Neural cell (in vitro differentiated cells): ENCODE data around the gene RBM33. TPM values are rescaled to one million over a fixed set of nuclear protein-coding genes. Genes with fewer than 3 reads are reported as not detected.

Source experiments
- H2AFZ ChIP-seq: fragments of 200-600, 300-800 bp; sonication (generic), shearing (Covaris generic); 2 replicates; pipeline ENCODE4 v1.6.0; 2014; ENCODE audit warnings: low read depth, mild to moderate bottlenecking, antibody characterized with exemption, low read length, moderate library complexity
- H3F3A ChIP-seq: fragments of 200-600 bp; shearing (Covaris generic); 2 replicates; pipeline ENCODE4 v1.6.1; 2016; ENCODE audit warnings: mild to moderate bottlenecking, moderate library complexity, mixed read lengths, antibody characterized with exemption, low read length; ENCODE audit not compliant: insufficient read depth, poor library complexity, severe bottlenecking
- H3K27ac ChIP-seq: fragments of 200-600, 300-800 bp; sonication (generic), shearing (Covaris generic); 2 replicates; pipeline ENCODE4 v1.5.1; 2014; ENCODE audit warnings: mild to moderate bottlenecking, low read length, moderate library complexity
- H3K27me3 ChIP-seq: fragments of 300-800, 200-600 bp; sonication (generic), shearing (Covaris generic); 2 replicates; pipeline ENCODE4 v1.6.0; 2014; ENCODE audit warnings: mild to moderate bottlenecking, low read depth, low read length, moderate library complexity; ENCODE audit not compliant: insufficient read depth
- H3K36me3 ChIP-seq: fragments of 300-800, 200-600 bp; sonication (generic), shearing (Covaris generic); 2 replicates; pipeline ENCODE4 v1.5.1; 2014; ENCODE audit warnings: mild to moderate bottlenecking, antibody characterized with exemption, low read length, moderate library complexity; ENCODE audit not compliant: insufficient read depth
- H3K4me2 ChIP-seq: fragments of 300-800, 200-600 bp; sonication (generic), shearing (Covaris generic); 2 replicates; pipeline ENCODE4 v1.6.0; 2014; ENCODE audit warnings: mild to moderate bottlenecking, low read length
- H3K4me3 ChIP-seq: fragments of 300-800, 200-600 bp; sonication (generic), shearing (Covaris generic); 2 replicates; pipeline ENCODE4 v1.5.1; 2014; ENCODE audit warnings: mild to moderate bottlenecking, low read length, moderate library complexity
- H3K79me2 ChIP-seq: fragments of 200-600 bp; shearing (Covaris generic); replicated peaks from 2 replicates; pipeline ENCODE4 v1.6.0; 2014; ENCODE audit warnings: mild to moderate bottlenecking, low read length, moderate library complexity; ENCODE audit not compliant: insufficient read depth
- H3K9ac ChIP-seq: fragments of 300-800, 200-600 bp; sonication (generic), shearing (Covaris generic); 2 replicates; pipeline ENCODE4 v1.6.1; 2016; ENCODE audit warnings: mild to moderate bottlenecking, low read length, mixed read lengths
- H3K9me2 ChIP-seq: fragments of 200-600 bp; shearing (Covaris generic); 2 replicates; pipeline ENCODE4 v1.6.1; 2016; ENCODE audit warnings: mild to moderate bottlenecking, low read length, mixed read lengths; ENCODE audit not compliant: insufficient read depth
- H3K9me3 ChIP-seq: fragments of 200-600, 300-800 bp; sonication (generic), shearing (Covaris generic); 2 replicates; pipeline ENCODE4 v1.6.1; 2016; ENCODE audit warnings: mild to moderate bottlenecking, mixed run types, low read length, moderate library complexity, mixed read lengths
- H4K20me1 ChIP-seq: fragments of 200-600 bp; shearing (Covaris generic); 2 replicates; pipeline ENCODE4 v1.6.1; 2016; ENCODE audit warnings: mild to moderate bottlenecking, mixed run types; ENCODE audit not compliant: insufficient read depth
- EP300 ChIP-seq: fragments of 450-650 bp; conservative IDR thresholded peaks from 2 replicates; pipeline ENCODE4 v1.6.1; 2014; ENCODE audit warnings: antibody characterized with exemption, mild to moderate bottlenecking, moderate library complexity; ENCODE audit not compliant: poor library complexity, severe bottlenecking
- EZH2 ChIP-seq: fragments of 200-600, 300-800 bp; shearing (Covaris generic), sonication (generic); IDR thresholded peaks from 2 replicates; pipeline ENCODE4 v1.6.1; 2014; ENCODE audit warnings: antibody characterized with exemption, low read length, borderline replicate concordance, mild to moderate bottlenecking; ENCODE audit not compliant: insufficient read depth, poor library complexity, severe bottlenecking
- MXI1 ChIP-seq: fragments of 450-650 bp; conservative IDR thresholded peaks from 2 replicates; pipeline ENCODE4 v1.6.1; 2014; ENCODE audit warnings: antibody characterized with exemption, mild to moderate bottlenecking; ENCODE audit not compliant: poor library complexity, severe bottlenecking
- POLR2AphosphoS5 ChIP-seq: IDR thresholded peaks from 2 replicates; pipeline ENCODE4 v1.6.1; 2012
- RAD21 ChIP-seq: fragments of 450-650 bp; conservative IDR thresholded peaks from 2 replicates; pipeline ENCODE4 v1.6.1; 2014; ENCODE audit warnings: antibody characterized with exemption, mild to moderate bottlenecking, moderate library complexity
- SMC3 ChIP-seq: fragments of 450-650 bp; conservative IDR thresholded peaks from 2 replicates; pipeline ENCODE4 v1.6.1; 2014; ENCODE audit warnings: antibody characterized with exemption, mild to moderate bottlenecking, moderate library complexity; ENCODE audit not compliant: poor library complexity
- TAF1 ChIP-seq: IDR thresholded peaks from 2 replicates; pipeline ENCODE4 v1.6.1; 2012; ENCODE audit warnings: low read depth
- polyA plus RNA-seq: library from polyadenylated mRNA; depleted of rRNA; stranded (reverse); fragments of >200 nt; gene quantifications from 2 replicates; pipeline ENCODE4 v1.2.3, GENCODE V29; 2014
- TF ChIP-seq, protein P1 (sequence below): IDR thresholded peaks from 2 replicates; pipeline ENCODE4 v1.6.1; 2012; ENCODE audit warnings: borderline replicate concordance
- TF ChIP-seq, protein P2 (sequence below): fragments of 450-650 bp; IDR thresholded peaks from 2 replicates; pipeline ENCODE4 v1.5.1; 2014; ENCODE audit warnings: antibody characterized with exemption, mild to moderate bottlenecking, moderate library complexity; ENCODE audit not compliant: poor library complexity, severe bottlenecking

Gene RBM33
- polyA plus RNA-seq, 1 donor from 2014 or later, result 53.2 TPM

DNA sequence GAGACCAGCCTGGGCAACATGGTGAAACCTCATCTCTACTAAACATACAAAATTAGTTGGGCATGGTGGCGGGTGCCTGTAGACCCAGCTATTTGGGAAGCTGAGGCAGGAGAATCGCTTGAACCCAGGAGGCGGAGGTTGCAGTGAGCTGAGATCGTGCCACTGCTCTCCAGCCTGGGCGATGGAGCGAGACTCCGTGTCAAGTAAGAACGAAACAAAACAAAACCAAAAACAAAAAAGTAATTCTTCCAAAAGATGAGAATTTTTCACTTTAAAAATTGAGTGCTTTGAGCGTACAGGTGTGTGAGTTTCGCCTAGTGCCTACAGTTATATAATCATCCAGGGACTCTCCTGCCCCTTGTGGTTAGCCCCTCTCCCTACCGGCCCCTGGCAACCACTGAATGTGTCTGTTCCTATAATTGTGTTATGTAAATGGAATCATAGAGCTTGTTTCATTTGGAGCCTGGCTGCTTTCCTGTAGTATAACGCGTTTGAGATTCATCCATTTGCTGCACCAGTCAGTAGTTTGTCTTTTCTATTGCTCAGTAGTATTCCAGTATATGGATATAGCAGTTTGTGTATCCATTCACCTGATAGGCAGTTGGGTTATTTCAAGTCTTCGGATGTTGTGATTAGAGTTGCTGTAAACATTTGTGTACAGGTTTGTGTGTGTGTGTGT lies 80.0 kb downstream of the RBM33 start:
- Histone ChIP-seq H3F3A (no peaks in the 10 kb centered on the region), H3K9me3 (no peaks in the 10 kb centered on the region), H3K9ac (no peak overlapping the region), H3K4me3 (no peak overlapping the region), H3K27ac (peak overlapping the region; percentile 57), H3K79me2 (peaks cover 37% of the 10 kb centered on the region), H3K4me2 (no peak overlapping the region), H3K27me3 (no peaks in the 10 kb centered on the region), H4K20me1 (no peaks in the 10 kb centered on the region), H3K36me3 (no peaks in the 10 kb centered on the region), H3K9me2 (no peaks in the 10 kb centered on the region), H2AFZ (no peak overlapping the region)
- no peak for TF ChIP-seq MXI1
- TF ChIP-seq TAF1, result no peak
- TF ChIP-seq, protein P1, sequence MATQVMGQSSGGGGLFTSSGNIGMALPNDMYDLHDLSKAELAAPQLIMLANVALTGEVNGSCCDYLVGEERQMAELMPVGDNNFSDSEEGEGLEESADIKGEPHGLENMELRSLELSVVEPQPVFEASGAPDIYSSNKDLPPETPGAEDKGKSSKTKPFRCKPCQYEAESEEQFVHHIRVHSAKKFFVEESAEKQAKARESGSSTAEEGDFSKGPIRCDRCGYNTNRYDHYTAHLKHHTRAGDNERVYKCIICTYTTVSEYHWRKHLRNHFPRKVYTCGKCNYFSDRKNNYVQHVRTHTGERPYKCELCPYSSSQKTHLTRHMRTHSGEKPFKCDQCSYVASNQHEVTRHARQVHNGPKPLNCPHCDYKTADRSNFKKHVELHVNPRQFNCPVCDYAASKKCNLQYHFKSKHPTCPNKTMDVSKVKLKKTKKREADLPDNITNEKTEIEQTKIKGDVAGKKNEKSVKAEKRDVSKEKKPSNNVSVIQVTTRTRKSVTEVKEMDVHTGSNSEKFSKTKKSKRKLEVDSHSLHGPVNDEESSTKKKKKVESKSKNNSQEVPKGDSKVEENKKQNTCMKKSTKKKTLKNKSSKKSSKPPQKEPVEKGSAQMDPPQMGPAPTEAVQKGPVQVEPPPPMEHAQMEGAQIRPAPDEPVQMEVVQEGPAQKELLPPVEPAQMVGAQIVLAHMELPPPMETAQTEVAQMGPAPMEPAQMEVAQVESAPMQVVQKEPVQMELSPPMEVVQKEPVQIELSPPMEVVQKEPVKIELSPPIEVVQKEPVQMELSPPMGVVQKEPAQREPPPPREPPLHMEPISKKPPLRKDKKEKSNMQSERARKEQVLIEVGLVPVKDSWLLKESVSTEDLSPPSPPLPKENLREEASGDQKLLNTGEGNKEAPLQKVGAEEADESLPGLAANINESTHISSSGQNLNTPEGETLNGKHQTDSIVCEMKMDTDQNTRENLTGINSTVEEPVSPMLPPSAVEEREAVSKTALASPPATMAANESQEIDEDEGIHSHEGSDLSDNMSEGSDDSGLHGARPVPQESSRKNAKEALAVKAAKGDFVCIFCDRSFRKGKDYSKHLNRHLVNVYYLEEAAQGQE, result no peak
- TF ChIP-seq EZH2, result no peak

DNA sequence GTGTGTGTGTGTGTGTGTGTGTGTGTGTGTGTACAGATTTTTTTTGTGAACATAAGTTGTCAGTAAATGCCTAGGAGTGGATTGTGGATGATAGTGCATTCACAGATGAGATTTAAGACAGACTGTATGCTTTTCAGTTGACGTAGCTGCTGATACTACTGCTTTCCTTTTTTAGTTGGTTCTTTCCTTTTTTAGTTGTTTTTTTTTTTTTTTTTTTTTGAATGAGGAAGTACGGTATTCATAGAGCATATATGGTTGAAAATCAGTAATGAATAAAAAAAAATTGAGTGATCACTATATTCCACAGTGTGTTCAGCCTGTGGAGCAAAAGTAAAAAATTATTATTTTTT lies 80.5 kb downstream of the RBM33 start:
- Histone ChIP-seq H4K20me1 (no peaks in the 10 kb centered on the region), H3F3A (no peaks in the 10 kb centered on the region), H3K4me2 (no peak overlapping the region), H3K27me3 (no peaks in the 10 kb centered on the region), H3K9me3 (no peaks in the 10 kb centered on the region), H3K9ac (no peak overlapping the region), H3K36me3 (no peaks in the 10 kb centered on the region), H3K4me3 (no peak overlapping the region), H3K79me2 (peaks cover 34% of the 10 kb centered on the region), H3K9me2 (no peaks in the 10 kb centered on the region), H2AFZ (no peak overlapping the region), H3K27ac (no peak overlapping the region)
- TF ChIP-seq, protein P1, result no peak

DNA sequence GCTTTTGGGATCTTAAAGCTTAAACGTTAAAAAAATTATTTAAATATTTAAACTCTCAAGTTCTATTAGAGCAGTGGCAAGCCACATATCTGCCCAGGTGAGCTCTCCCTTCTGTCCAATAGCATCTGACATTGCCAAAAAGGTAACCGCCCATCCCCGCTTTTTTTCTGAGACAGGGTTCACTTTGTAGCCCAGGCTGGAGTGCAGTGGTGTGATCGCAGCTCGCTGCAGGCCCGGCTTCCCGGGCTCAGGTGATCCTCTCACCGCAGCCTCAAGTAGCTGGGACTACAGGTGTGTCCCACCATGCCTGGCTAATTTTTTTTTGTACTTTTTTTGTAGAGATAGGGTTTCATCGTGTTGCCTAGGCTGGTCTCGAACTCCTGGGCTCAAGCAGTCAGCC lies 83.2 kb downstream of the RBM33 start:
- Histone ChIP-seq H3K27me3 (no peaks in the 10 kb centered on the region), H2AFZ (no peak overlapping the region), H3K9me2 (no peaks in the 10 kb centered on the region), H3F3A (no peaks in the 10 kb centered on the region), H3K9me3 (no peaks in the 10 kb centered on the region), H3K4me2 (no peak overlapping the region), H3K27ac (no peak overlapping the region), H4K20me1 (no peaks in the 10 kb centered on the region), H3K9ac (no peak overlapping the region), H3K79me2 (peaks cover 26% of the 10 kb centered on the region), H3K36me3 (no peaks in the 10 kb centered on the region), H3K4me3 (no peak overlapping the region)
- TF ChIP-seq TAF1 (no peak), EZH2 (no peak), SMC3 (no peak), RAD21 (no peak), POLR2AphosphoS5 (no peak), EP300 (no peak), MXI1 (no peak)
- TF ChIP-seq, protein P2, sequence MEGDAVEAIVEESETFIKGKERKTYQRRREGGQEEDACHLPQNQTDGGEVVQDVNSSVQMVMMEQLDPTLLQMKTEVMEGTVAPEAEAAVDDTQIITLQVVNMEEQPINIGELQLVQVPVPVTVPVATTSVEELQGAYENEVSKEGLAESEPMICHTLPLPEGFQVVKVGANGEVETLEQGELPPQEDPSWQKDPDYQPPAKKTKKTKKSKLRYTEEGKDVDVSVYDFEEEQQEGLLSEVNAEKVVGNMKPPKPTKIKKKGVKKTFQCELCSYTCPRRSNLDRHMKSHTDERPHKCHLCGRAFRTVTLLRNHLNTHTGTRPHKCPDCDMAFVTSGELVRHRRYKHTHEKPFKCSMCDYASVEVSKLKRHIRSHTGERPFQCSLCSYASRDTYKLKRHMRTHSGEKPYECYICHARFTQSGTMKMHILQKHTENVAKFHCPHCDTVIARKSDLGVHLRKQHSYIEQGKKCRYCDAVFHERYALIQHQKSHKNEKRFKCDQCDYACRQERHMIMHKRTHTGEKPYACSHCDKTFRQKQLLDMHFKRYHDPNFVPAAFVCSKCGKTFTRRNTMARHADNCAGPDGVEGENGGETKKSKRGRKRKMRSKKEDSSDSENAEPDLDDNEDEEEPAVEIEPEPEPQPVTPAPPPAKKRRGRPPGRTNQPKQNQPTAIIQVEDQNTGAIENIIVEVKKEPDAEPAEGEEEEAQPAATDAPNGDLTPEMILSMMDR, result no peak
- TF ChIP-seq, protein P1, result no peak
